LHCN-M2 (cell line): ENCODE data around the gene ARIH1. TPM values are rescaled to one million over a fixed set of nuclear protein-coding genes. Genes with fewer than 3 reads are reported as not detected.
"Not testable (repeated sequence)": the region's sequence is repeated elsewhere in the genome, so short reads cannot be mapped to it uniquely, and the experiment has no call there.

Experiments used
- DNase-seq: peaks from one replicate; pipeline ENCODE4 v3.0.0-alpha.2; 2012; ENCODE audit warnings: low read depth
- total RNA-seq: library from RNA; depleted of rRNA; stranded (reverse); fragments of >200 nt; gene quantifications from 2 replicates; pipeline ENCODE4 v1.2.3, GENCODE V29; 2014

ARIH1 gene
- total RNA-seq, 1 experiment from 2014 or later, result 29.5 TPM

GRCh38 chr15:72599855-72600464, 125.8 kb downstream of the ARIH1 start:
- DNase-seq, result peak; percentile 50

GRCh38 chr15:72604794-72605193, 130.7 kb downstream of the ARIH1 start:
- peak; percentile 8 for DNase-seq

GRCh38 chr15:72608084-72608483, 134.0 kb downstream of the ARIH1 start:
- DNase-seq, result not testable (repeated sequence)

GRCh38 chr15:72609862-72610261, 135.7 kb downstream of the ARIH1 start:
- DNase-seq, result no peak

GRCh38 chr15:72612324-72612723, 138.2 kb downstream of the ARIH1 start:
- not testable (repeated sequence) for DNase-seq

GRCh38 chr15:72614810-72615532, 140.8 kb downstream of the ARIH1 start:
- DNase-seq, result no peak

- not testable (repeated sequence) for DNase-seq
Measured at GRCh38 chr15:72615533-72616233, 141.6 kb downstream of the ARIH1 start.

- DNase-seq, result no peak
Measured at GRCh38 chr15:72616491-72617210, 142.5 kb downstream of the ARIH1 start.

GRCh38 chr15:72623854-72624253, 149.7 kb downstream of the ARIH1 start:
- DNase-seq, result not testable (repeated sequence)

- not testable (repeated sequence) for DNase-seq
Measured at GRCh38 chr15:72626153-72626552, 152.0 kb downstream of the ARIH1 start.

GRCh38 chr15:72628249-72629067, 154.3 kb downstream of the ARIH1 start:
- DNase-seq, result not testable (repeated sequence)

- DNase-seq, result not testable (repeated sequence)
Measured at GRCh38 chr15:72629068-72629570, 155.0 kb downstream of the ARIH1 start.

GRCh38 chr15:72636519-72637282, 162.6 kb downstream of the ARIH1 start:
- DNase-seq, result peak; percentile 70

GRCh38 chr15:72639759-72640483, 165.8 kb downstream of the ARIH1 start:
- DNase-seq, result not testable (repeated sequence)

- DNase-seq, result not testable (repeated sequence)
Measured at GRCh38 chr15:72642271-72642670, 168.1 kb downstream of the ARIH1 start.

- DNase-seq, result not testable (repeated sequence)
Measured at GRCh38 chr15:72648631-72649253, 174.6 kb downstream of the ARIH1 start.
